Pancreas (tissue), 10 donors: ENCODE measurements around the gene MRRF. TPM values are rescaled to one million over a fixed set of nuclear protein-coding genes. Genes with fewer than 3 reads are reported as not detected.

Experiments
- ATAC-seq, 4 donors: fragments of 200-7000 bp; cut with Tn5 transposase; one replicate each; pipeline versions ENCODE4 v1.8.0 to v1.9.1; 2020; ENCODE audit warnings: mild to moderate bottlenecking in 4 of 4, moderate library complexity in 4 of 4
- DNase-seq, 6 donors: peaks; one replicate each; pipeline ENCODE4 v3.0.0-alpha.2; 2020
- FAIRE-seq: peaks from 2 replicates; lab custom pipeline; 2012; peaks lifted over from hg19 to GRCh38; lab: Jason Lieb, UNC
- H3K27ac ChIP-seq, 4 donors: fragments of 200-600 bp; sonication (generic); 1 replicate in 3 of 4; 2 replicates in 1 of 4; pipeline versions ENCODE4 v1.5.0 to v1.8.0; 2020
- H3K27me3 ChIP-seq, 4 donors: fragments of 200-600 bp; one replicate each; pipeline ENCODE4 v1.8.0; 2021
- H3K36me3 ChIP-seq, 3 donors: fragments of 200-600 bp; sonication (generic) in 1 of 3; one replicate each; pipeline versions ENCODE4 v1.5.0 to v1.8.0; 2020 to 2021
- H3K4me1 ChIP-seq, 3 donors: fragments of 200-600 bp; one replicate each; pipeline ENCODE4 v1.8.0; 2021
- H3K4me3 ChIP-seq, 4 donors: fragments of 200-600 bp; sonication (generic) in 2 of 4; one replicate each; pipeline versions ENCODE4 v1.5.0 to v1.8.0; 2020 to 2021
- H3K9me3 ChIP-seq, 4 donors: fragments of 200-600 bp; one replicate each; pipeline ENCODE4 v1.8.0; 2021
- CTCF ChIP-seq, 4 donors: fragments of 200-600 bp; sonication (generic) in 3 of 4; IDR thresholded peaks; one replicate each; pipeline versions ENCODE4 v1.5.0 to v1.8.0; 2021; ENCODE audit warnings: antibody characterized with exemption in 4 of 4
- WGBS, 2 donors: extraction: QIAGEN DNeasy Blood & Tissue Kit; methylation state at CpG; one replicate each; pipeline ENCODE4 v1.1.7; 2013; 5-methylcytosine and 5-hydroxymethylcytosine counted together
- intact Hi-C, 3 donors: fragments of 100-400 bp; cut with DNase I; formaldehyde crosslinking; loops; one replicate each; pipeline versions ENCODE4 v1.11.1 to v1.14.2; 2022
- polyA plus RNA-seq, 2 donors: library from polyadenylated mRNA; stranded (reverse); fragments of 200-250 nt; gene quantifications; one replicate each; pipeline ENCODE4 v1.2.3, GENCODE V29; 2013
- total RNA-seq, 6 donors: library from RNA; stranded (reverse); fragmentation: NEBNext Ultra II Directional in 4 of 6; extraction: Animal tissue kit (Norgen Biotek cat#: 25700) in 4 of 6; gene quantifications; one replicate each; pipeline versions ENCODE4 v1.2.1 to v1.2.4, GENCODE V29; 2021 to 2023
- donor health status: healthy with polysubstance abuse.
- donor health status: DM: no; HTN: no; CAD: no; lungs with moderate emphysema.
- donor health status: DM: no; HTN: no; CAD: no.
- donor health status: control.
- donor health status: control.
- donor health status: Bipolar disorder and iron deficiency.
- donor health status: DM: yes; HTN: yes; CAD: no.
- donor health status: DM: no; HTN: no; CAD: no.
- donor health status: DM: no; HTN: no; CAD: no.
- donor health status: DM: yes; HTN: yes; CAD: no.

Gene MRRF
- total and polyA plus RNA-seq, 8 donors, result 13.0 to 27.8 (median 17.5) TPM

DNA sequence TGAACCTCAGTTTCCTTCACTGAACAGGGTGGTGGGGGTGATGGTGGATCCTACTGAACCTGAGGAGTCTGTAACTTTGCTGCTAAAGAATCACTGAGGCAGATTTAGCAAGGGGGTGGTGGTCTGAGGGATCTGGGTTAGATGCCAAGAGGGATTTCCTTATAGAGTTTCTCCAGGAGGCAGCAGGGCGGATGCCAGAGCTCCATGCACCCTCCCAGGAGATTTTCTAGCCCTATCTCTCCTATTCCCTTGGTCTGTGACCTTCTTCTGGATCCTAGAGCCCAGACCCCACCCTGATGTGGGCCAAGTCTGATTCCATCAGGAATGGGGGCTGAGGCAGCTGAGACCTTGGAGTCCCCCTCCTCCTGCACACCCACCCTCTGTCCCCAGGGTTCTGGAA, 112.1 kb downstream of the MRRF start:
- Histone ChIP-seq H3K27ac (no peak overlapping the region), H3K4me1 (peaks cover 0 to 3% (median 0%) of the 10 kb centered on the region in 3 donors), H3K36me3 (no peaks in the 10 kb centered on the region), H3K4me3 (no peak overlapping the region), H3K9me3 (no peaks in the 10 kb centered on the region), H3K27me3 (no peaks in the 10 kb centered on the region)
- WGBS, 2 donors, result 89% methylated on average over 1 of the region's 1 CpG
- DNase-seq (no peak), ATAC-seq (no peak), FAIRE-seq (no peak)
- TF ChIP-seq CTCF (IDR thresholded peaks at IDR 0.05), result no peak
- intact Hi-C loops, result no loop called here

GRCh38 chr9:122377241-122378164, 112.8 kb downstream of the MRRF start:
- no peak for DNase-seq
- no peak overlapping the region for H3K27ac ChIP-seq
- no peaks in the 10 kb centered on the region for H3K9me3 ChIP-seq
- ATAC-seq, result no peak
- TF ChIP-seq CTCF (IDR thresholded peaks at IDR 0.05), result no peak
- H3K36me3 ChIP-seq, result no peaks in the 10 kb centered on the region
- 81 to 85% methylated on average over 24 of the region's 24 CpGs for WGBS, 2 donors
- no peaks in the 10 kb centered on the region for H3K27me3 ChIP-seq
- intact Hi-C loops, result no loop called here
- H3K4me1 ChIP-seq, result peaks cover 0 to 3% (median 0%) of the 10 kb centered on the region in 3 donors
- no peak for FAIRE-seq
- H3K4me3 ChIP-seq, result no peak overlapping the region

- Histone ChIP-seq H3K9me3 (no peaks in the 10 kb centered on the region), H3K4me1 (peaks cover 0 to 3% (median 0%) of the 10 kb centered on the region in 3 donors), H3K27me3 (no peaks in the 10 kb centered on the region), H3K4me3 (no peak overlapping the region), H3K36me3 (no peaks in the 10 kb centered on the region), H3K27ac (no peak overlapping the region)
- WGBS, 2 donors, result 87 to 93% methylated on average over 8 of the region's 8 CpGs
- DNase-seq, result no peak
- no peak for TF ChIP-seq CTCF (IDR thresholded peaks at IDR 0.05)
- no peak for ATAC-seq
- intact Hi-C loops, result no loop called here
- FAIRE-seq, result no peak
Observed at GRCh38 chr9:122378236-122378635, 113.6 kb downstream of the MRRF start.

GRCh38 chr9:122379340-122379739, 114.7 kb downstream of the MRRF start:
- H3K27me3 ChIP-seq, result no peaks in the 10 kb centered on the region
- DNase-seq, result no peak
- no peaks in the 10 kb centered on the region for H3K36me3 ChIP-seq
- no peak for TF ChIP-seq CTCF (IDR thresholded peaks at IDR 0.05)
- H3K4me3 ChIP-seq, result no peak overlapping the region
- WGBS, 2 donors, result 49 to 70% methylated on average over 1 of the region's 1 CpG
- no peak for ATAC-seq
- no peak overlapping the region for H3K27ac ChIP-seq
- no peaks in the 10 kb centered on the region for H3K9me3 ChIP-seq
- no peak for FAIRE-seq
- intact Hi-C loops, result no loop called here
- peaks cover 0 to 3% (median 0%) of the 10 kb centered on the region in 3 donors for H3K4me1 ChIP-seq

DNA sequence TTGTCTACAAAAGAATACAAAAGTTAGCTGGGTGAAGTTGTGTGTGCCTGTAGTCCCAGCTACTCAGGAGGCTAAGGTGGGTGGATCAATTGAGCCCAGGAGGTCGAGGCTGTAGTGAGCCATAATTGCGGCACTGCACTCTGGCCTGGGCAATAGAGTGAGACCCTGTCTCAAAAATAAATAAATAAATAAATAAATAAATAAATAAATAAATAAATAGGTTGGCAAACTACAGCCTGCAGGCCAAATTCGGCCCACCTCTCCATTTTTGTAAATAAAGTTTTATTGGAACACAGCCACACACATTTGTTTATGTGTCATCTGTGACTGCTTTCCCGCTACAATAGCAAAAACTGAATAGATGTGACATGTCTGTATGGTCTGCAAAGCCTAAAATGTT, 115.6 kb downstream of the MRRF start:
- no peaks in the 10 kb centered on the region for H3K27me3 ChIP-seq
- FAIRE-seq (no peak), ATAC-seq (no peak), DNase-seq (no peak)
- TF ChIP-seq CTCF (IDR thresholded peaks at IDR 0.05), result no peak
- intact Hi-C loops, result no loop called here
- 92 to 94% methylated on average over 4 of the region's 4 CpGs for whole genome bisulfite sequencing, 2 donors
- H3K27ac ChIP-seq, result no peak overlapping the region
- H3K36me3 ChIP-seq, result no peaks in the 10 kb centered on the region
- no peak overlapping the region for H3K4me3 ChIP-seq
- H3K9me3 ChIP-seq, result no peaks in the 10 kb centered on the region
- peaks cover 0 to 3% (median 0%) of the 10 kb centered on the region in 3 donors for H3K4me1 ChIP-seq
